Measurements from ENCODE around the gene DLGAP1.

The DLGAP1 gene

GRCh38 chr18:3782901-3783300 is 672.2 kb downstream of the DLGAP1 start:
- H3F3A ChIP-seq (ENCODE audit: insufficient read depth) = no peaks in the 10 kb centered on the region

GRCh38 chr18:3777719-3778118 is 677.4 kb downstream of the DLGAP1 start:
- Histone ChIP-seq H3K36me3 (ENCODE audit: low read length) (no peaks in the 10 kb centered on the region), H3K27me3 (ENCODE audit: low read length) (no peaks in the 10 kb centered on the region), H3K4me3 (ENCODE audit: insufficient read depth, low read length, poor library complexity, severe bottlenecking) (no peak overlapping the region), H4K20me1 (ENCODE audit: low read depth, low read length) (no peaks in the 10 kb centered on the region), H3K4me2 (ENCODE audit: low read depth, low read length, poor library complexity, severe bottlenecking) (no peak overlapping the region), H3F3A (ENCODE audit: insufficient read depth) (no peaks in the 10 kb centered on the region), H3K9me2 (replicated peaks; ENCODE audit: insufficient read depth, low read length) (no peaks in the 10 kb centered on the region), H3K9me3 (ENCODE audit: insufficient read depth, low read length) (no peaks in the 10 kb centered on the region), H3K79me2 (ENCODE audit: insufficient read depth, low read length) (no peaks in the 10 kb centered on the region), H3K9ac (ENCODE audit: low read length) (no peak overlapping the region), H2AFZ (ENCODE audit: low read depth, low read length, severe bottlenecking) (no peak overlapping the region), H3K27ac (ENCODE audit: low read depth, low read length) (no peak overlapping the region)
- TF ChIP-seq EZH2phosphoT487 (conservative IDR thresholded peaks at IDR 0.05; ENCODE audit: low read length) (no peak), CTCF (IDR thresholded peaks at IDR 0.05; ENCODE audit: insufficient read depth, low read length, poor library complexity, severe bottlenecking) (no peak)

More at GRCh38 chr18:3782901-3783300, 672.2 kb downstream of the DLGAP1 start:
- TF ChIP-seq CTCF (IDR thresholded peaks at IDR 0.05; ENCODE audit: insufficient read depth, low read length, poor library complexity, severe bottlenecking) (no peak), EZH2phosphoT487 (conservative IDR thresholded peaks at IDR 0.05; ENCODE audit: low read length) (no peak)
- Histone ChIP-seq H3K9me2 (replicated peaks; ENCODE audit: insufficient read depth, low read length) (no peaks in the 10 kb centered on the region), H3K9ac (ENCODE audit: low read length) (no peak overlapping the region), H3K9me3 (ENCODE audit: insufficient read depth, low read length) (no peaks in the 10 kb centered on the region), H2AFZ (ENCODE audit: low read depth, low read length, severe bottlenecking) (no peak overlapping the region), H3K79me2 (ENCODE audit: insufficient read depth, low read length) (no peaks in the 10 kb centered on the region), H3K36me3 (ENCODE audit: low read length) (no peaks in the 10 kb centered on the region), H3K4me2 (ENCODE audit: low read depth, low read length, poor library complexity, severe bottlenecking) (no peak overlapping the region), H3K27ac (ENCODE audit: low read depth, low read length) (no peak overlapping the region), H3K27me3 (ENCODE audit: low read length) (no peaks in the 10 kb centered on the region), H3K4me3 (ENCODE audit: insufficient read depth, low read length, poor library complexity, severe bottlenecking) (no peak overlapping the region), H4K20me1 (ENCODE audit: low read depth, low read length) (no peaks in the 10 kb centered on the region)

GRCh38 chr18:3777122-3777521 is 678.0 kb downstream of the DLGAP1 start:
- H3K4me2 ChIP-seq (ENCODE audit: low read depth, low read length, poor library complexity, severe bottlenecking) = no peak overlapping the region
- H3K79me2 ChIP-seq (ENCODE audit: insufficient read depth, low read length) = no peaks in the 10 kb centered on the region
- H3K9me3 ChIP-seq (ENCODE audit: insufficient read depth, low read length) = no peaks in the 10 kb centered on the region
- H2AFZ ChIP-seq (ENCODE audit: low read depth, low read length, severe bottlenecking) = no peak overlapping the region
- no peaks in the 10 kb centered on the region for H3F3A ChIP-seq (ENCODE audit: insufficient read depth)
- no peak overlapping the region for H3K27ac ChIP-seq (ENCODE audit: low read depth, low read length)
- TF ChIP-seq EZH2phosphoT487 (conservative IDR thresholded peaks at IDR 0.05; ENCODE audit: low read length) (no peak), CTCF (IDR thresholded peaks at IDR 0.05; ENCODE audit: insufficient read depth, low read length, poor library complexity, severe bottlenecking) (no peak)
- no peaks in the 10 kb centered on the region for H4K20me1 ChIP-seq (ENCODE audit: low read depth, low read length)
- H3K9me2 ChIP-seq (replicated peaks; ENCODE audit: insufficient read depth, low read length) = no peaks in the 10 kb centered on the region
- no peak overlapping the region for H3K4me3 ChIP-seq (ENCODE audit: insufficient read depth, low read length, poor library complexity, severe bottlenecking)
- H3K27me3 ChIP-seq (ENCODE audit: low read length) = no peaks in the 10 kb centered on the region
- H3K36me3 ChIP-seq (ENCODE audit: low read length) = no peaks in the 10 kb centered on the region
- no peak overlapping the region for H3K9ac ChIP-seq (ENCODE audit: low read length)
